Astrocyte of the cerebellum (primary cell): ENCODE data around the gene PRICKLE2.
A peak's percentile ranks its signal among the peaks of the same experiment; 100 is the strongest.

Experiments used
- DNase-seq: peaks from one replicate; pipeline ENCODE4 v3.0.0-alpha.2; 2011; ENCODE audit warnings: low read depth
- H3K4me3 ChIP-seq: 2 replicates; pipeline ENCODE4 v1.5.1; 2011; ENCODE audit warnings: mild to moderate bottlenecking, low read depth, low read length, moderate library complexity
- in situ Hi-C: cut with HindIII; loops from 2 replicates; pipeline ENCODE4 v1.10.0; 2017; ENCODE audit warnings: low sequenced_read_pairs
- TF ChIP-seq, protein P1 (sequence below): IDR thresholded peaks from 2 replicates; pipeline ENCODE4 v1.5.1; 2012; ENCODE audit warnings: low read length, low read depth, moderate library complexity, mild to moderate bottlenecking; ENCODE audit errors: missing control alignments

The PRICKLE2 gene

DNA sequence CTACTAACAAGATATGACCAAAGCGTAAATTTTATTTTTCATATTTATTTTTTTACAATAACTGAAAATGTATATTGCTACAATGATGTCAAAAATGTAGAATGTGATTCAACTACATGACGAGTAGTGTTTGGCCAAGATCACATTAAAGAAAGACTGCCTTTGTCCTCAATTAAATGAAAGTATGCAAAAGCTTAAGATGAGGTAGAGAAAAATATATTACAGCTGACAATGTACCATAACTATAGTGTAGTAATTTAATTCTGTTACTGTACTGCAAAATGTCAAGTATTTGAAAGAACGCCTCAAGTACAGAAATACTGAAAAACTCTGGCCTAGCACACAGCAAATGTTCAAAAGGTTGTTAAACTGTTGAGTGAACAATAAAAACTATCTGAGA lies 9.7 kb downstream of the PRICKLE2 start:
- H3K4me3 ChIP-seq, result no peak overlapping the region
- no peak for DNase-seq
- in situ Hi-C loops, result no loop called here
- TF ChIP-seq, protein P1, sequence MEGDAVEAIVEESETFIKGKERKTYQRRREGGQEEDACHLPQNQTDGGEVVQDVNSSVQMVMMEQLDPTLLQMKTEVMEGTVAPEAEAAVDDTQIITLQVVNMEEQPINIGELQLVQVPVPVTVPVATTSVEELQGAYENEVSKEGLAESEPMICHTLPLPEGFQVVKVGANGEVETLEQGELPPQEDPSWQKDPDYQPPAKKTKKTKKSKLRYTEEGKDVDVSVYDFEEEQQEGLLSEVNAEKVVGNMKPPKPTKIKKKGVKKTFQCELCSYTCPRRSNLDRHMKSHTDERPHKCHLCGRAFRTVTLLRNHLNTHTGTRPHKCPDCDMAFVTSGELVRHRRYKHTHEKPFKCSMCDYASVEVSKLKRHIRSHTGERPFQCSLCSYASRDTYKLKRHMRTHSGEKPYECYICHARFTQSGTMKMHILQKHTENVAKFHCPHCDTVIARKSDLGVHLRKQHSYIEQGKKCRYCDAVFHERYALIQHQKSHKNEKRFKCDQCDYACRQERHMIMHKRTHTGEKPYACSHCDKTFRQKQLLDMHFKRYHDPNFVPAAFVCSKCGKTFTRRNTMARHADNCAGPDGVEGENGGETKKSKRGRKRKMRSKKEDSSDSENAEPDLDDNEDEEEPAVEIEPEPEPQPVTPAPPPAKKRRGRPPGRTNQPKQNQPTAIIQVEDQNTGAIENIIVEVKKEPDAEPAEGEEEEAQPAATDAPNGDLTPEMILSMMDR, result no peak

DNA sequence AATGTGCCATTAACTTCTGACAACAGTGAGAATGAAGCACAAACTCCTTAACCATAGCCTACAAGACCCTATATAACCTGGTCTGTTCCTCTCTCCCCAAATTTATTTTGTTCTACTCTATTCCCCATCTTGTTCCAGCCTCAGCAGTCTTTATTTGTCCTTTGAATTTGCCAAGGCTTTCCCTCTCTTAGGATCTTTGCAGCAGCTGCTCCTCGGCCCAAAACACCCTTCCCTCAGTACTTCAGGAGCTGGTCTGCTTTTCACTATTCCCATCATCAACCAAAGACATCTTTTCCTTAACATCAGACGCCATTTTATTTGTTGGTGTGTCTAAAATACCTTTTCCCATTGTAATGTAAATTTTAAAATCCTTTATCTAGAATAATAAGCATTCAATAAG lies 10.2 kb downstream of the PRICKLE2 start:
- H3K4me3 ChIP-seq, result no peak overlapping the region
- in situ Hi-C loops, result no loop called here
- DNase-seq, result no peak
- TF ChIP-seq, protein P1, result no peak

DNA sequence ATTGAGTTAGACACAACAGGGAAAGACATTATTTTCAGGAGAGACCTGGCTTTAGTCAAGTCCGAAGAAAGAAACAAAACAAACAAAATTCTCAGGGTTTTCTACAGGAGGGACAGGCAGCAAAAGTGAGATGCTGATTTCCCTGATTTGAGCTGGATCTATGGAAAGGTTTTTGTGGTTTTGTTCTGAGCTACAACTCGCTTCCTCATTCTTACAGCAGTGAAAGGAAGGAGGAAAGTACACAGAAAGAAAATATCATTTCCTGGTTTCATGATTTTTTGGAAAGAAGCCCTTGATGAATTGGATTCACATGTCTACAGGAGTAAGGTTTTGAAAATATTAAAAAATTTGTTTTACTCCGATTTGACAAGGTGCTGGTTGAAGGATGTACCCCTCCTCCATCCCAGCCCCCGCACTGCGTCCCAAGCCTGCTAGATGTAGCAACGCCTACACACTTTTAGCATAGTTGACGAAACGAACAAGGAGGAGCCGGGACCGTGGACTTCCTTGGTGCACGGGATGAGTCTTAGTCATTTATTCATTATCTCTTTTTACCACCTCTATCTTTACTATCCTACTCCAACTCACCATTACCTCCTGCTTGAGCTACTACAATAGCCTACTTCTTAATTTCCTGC lies 10.8 kb downstream of the PRICKLE2 start:
- in situ Hi-C loops, result no loop called here
- peak overlapping the region; percentile 21 for H3K4me3 ChIP-seq
- TF ChIP-seq, protein P1, result no peak
- no peak for DNase-seq

DNA sequence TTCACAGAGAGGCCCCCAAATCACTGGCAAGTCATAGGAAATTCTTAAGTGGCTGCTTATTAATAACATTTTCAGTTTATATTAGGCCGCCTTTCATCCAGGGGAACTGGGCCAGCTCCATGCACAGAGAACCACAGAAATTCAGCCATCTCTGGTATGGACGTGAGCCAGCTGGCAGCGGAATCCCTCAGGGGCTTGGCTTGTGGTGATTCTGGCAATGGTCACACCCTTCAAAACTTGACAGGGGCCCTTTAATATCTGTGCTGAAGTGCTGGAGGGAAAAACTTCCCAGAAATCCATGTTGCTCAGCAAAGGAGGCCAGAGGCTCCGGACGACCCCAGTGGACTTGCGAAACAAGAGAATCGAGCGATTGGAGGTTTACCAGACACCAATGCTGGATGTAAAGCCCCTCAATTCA lies 11.3 kb downstream of the PRICKLE2 start:
- TF ChIP-seq, protein P1, result no peak
- peak overlapping the region; percentile 21 for H3K4me3 ChIP-seq
- in situ Hi-C loops, result no loop called here
- DNase-seq, result peak; percentile 95

DNA sequence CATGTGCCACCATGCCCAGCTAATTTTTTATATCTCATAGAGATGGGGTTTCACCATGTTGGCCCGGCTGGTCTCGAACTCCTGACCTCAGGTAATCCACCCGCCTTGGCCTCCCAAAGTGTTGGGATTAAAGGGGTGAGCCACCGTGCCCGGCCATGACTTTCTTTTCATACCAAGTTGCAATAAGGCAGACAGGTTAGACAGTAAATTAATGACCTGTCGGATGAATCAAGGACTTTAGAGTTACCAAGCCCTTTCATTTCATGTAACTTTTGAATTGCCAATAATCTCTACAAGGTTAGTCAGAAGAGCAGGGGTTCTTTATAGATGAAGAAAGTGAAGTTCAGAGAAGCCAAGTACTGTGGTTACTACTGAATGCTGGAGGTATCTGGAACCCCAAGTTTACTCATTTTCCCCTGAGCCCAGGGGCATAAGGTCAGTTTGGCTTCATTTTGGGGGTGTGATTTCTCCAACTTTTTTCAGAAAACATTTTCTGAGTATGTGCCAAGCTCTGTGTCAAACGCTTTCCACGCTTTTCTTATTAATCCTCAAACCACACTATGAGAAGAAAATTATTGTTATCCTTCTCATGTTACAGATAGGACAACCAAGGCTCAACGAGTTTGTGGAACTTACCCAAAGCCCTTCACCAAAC lies 11.9 kb downstream of the PRICKLE2 start:
- in situ Hi-C loops, result no loop called here
- H3K4me3 ChIP-seq, result no peak overlapping the region
- peak; percentile 41 for DNase-seq
- TF ChIP-seq, protein P1, result no peak

DNA sequence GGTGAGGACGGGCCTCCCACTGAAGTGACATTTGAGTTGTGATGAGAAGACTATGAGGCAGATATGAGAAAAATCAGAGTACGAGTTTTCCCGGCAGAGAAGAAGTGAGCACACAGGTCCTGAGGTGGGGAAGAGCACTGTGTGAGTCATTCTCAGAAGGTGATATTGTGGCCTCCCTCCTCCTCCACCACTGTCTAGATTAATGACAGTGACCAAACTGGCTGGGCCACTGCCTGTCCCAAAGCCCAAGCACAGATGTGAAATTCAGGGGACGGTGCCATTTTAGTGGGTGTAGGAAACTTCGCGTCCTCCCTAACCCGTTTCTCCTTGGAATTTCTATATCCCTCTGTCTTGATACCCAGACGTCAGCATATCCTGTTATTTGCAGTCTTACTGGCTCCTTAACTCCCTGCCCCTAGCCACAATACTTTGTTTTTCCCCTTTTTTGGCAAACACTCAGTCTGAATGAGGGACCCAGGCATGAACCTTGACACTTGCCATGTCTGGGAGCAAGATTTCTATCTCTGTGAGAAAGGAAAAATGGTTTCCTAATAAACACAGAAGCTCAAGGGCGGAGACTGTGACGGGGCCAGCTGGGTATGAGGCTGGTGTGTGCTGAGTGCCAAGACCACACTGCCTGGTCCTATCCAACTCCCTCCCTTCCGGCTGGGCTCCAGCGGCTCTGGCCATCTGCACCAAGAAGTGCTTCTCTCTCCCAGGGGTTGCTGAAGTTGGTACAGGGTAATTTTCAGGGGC lies 15.2 kb downstream of the PRICKLE2 start:
- peak; percentile 41 for DNase-seq
- TF ChIP-seq, protein P1, result no peak
- in situ Hi-C loops, result no loop called here
- H3K4me3 ChIP-seq, result no peak overlapping the region
